GM10248 (cell line): ENCODE data around the gene TNIK.

Source experiments
- CTCF ChIA-PET: fragments of 300-600 bp; sonication (Branson Sonifier 250); formaldehyde crosslinking; extraction: SDS; loops from one replicate; lab custom pipeline; 2021; ENCODE audit warnings: antibody characterized with exemption; lab: Yijun Ruan, JAX
- POLR2A ChIA-PET: fragments of 350-650 bp; sonication (Branson Sonifier 250); formaldehyde crosslinking; extraction: SDS; loops from one replicate; lab custom pipeline; 2020; ENCODE audit warnings: antibody characterized with exemption; lab: Yijun Ruan, JAX
- DNase-seq: peaks from one replicate; pipeline ENCODE4 v3.0.0; 2012; ENCODE audit errors: extremely low spot score
- TF ChIP-seq, protein P1 (sequence below): IDR thresholded peaks from 2 replicates; pipeline ENCODE4 v1.5.1; 2012; ENCODE audit warnings: mild to moderate bottlenecking, low read depth; ENCODE audit errors: extremely low read depth, missing control alignments, control extremely low read depth

TNIK gene

GRCh38 chr3:171058873-171059603 is 401.2 kb downstream of the TNIK start:
- ChIA-PET CTCF (interaction anchor here (1.6 kb wide), 1 partner anchor 9 kb away, joined by 5 read pairs; no protein-coding TSS in a partner anchor), POLR2A (no interaction called here)
- DNase-seq: no peak
- TF ChIP-seq, protein P1, sequence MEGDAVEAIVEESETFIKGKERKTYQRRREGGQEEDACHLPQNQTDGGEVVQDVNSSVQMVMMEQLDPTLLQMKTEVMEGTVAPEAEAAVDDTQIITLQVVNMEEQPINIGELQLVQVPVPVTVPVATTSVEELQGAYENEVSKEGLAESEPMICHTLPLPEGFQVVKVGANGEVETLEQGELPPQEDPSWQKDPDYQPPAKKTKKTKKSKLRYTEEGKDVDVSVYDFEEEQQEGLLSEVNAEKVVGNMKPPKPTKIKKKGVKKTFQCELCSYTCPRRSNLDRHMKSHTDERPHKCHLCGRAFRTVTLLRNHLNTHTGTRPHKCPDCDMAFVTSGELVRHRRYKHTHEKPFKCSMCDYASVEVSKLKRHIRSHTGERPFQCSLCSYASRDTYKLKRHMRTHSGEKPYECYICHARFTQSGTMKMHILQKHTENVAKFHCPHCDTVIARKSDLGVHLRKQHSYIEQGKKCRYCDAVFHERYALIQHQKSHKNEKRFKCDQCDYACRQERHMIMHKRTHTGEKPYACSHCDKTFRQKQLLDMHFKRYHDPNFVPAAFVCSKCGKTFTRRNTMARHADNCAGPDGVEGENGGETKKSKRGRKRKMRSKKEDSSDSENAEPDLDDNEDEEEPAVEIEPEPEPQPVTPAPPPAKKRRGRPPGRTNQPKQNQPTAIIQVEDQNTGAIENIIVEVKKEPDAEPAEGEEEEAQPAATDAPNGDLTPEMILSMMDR: no peak

DNA sequence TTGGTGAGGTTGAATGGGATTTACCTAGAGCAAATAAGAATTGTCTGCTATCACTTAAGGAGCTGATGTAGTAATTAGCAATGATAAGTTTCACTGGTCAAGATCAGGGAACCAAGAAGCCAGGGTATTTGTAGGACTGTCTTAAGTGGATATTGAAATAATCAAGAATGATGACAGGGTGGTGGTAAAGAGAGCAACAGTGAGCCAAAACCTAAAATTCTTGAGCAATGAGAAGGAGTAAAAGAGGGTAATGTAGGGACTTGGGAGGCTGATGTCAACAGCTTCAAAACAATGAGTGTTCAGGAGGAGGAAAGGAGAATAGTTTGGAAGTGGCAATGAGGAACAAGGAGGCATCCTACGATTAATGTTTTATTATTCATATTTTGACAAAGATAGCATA is 402.1 kb downstream of the TNIK start:
- TF ChIP-seq, protein P1: no peak
- no peak for DNase-seq
- ChIA-PET CTCF (interaction anchor here (0.9 kb wide), 1 partner anchor 8 kb away, joined by 3 read pairs; no protein-coding TSS in a partner anchor), POLR2A (no interaction called here)

DNA sequence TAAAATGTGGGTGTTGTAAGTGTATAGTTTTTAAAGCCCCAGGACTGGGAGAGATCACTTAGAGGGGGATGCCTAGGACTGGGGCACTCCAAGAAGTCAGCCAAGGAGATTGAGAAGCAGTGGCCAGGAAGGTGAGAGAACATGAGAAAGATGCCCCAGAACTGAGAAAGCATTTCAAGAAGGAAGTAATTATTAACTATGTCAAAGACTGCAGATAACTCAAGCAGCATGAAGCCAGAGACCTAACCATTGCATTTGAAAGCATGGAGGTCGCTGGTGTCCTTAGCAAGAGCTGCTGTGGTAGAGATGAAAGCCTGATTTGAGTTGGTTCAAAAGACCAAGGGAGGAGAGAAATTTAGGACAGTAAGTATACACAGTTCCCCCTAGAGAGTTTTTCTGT is 403.1 kb downstream of the TNIK start:
- DNase-seq: no peak
- ChIA-PET CTCF (no interaction called here), POLR2A (no interaction called here)
- TF ChIP-seq, protein P1: no peak

DNA sequence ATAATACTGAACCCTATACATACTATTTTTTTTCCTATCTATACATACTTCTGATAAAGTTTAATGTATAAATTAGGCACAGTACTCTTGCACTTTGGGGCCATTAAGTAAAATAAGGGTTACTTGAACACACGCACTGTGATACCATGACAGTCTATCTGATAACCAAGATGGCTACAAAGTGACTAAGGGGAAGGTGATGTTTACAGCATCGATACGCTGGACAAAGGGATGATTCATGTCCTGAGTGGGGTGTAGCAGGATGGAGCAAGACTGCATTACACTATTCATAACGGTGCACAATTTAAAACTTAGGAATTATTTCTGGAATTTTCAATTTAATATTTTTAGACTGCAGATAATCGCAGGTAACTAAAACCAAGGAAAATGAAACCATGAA is 403.7 kb downstream of the TNIK start:
- POLR2A ChIA-PET: no interaction called here
- TF ChIP-seq, protein P1: no peak
- CTCF ChIA-PET: no interaction called here
- DNase-seq: no peak

- no peak for DNase-seq
- POLR2A ChIA-PET: no interaction called here
Measured at GRCh38 chr3:171055336-171056178, 404.6 kb downstream of the TNIK start.

DNA sequence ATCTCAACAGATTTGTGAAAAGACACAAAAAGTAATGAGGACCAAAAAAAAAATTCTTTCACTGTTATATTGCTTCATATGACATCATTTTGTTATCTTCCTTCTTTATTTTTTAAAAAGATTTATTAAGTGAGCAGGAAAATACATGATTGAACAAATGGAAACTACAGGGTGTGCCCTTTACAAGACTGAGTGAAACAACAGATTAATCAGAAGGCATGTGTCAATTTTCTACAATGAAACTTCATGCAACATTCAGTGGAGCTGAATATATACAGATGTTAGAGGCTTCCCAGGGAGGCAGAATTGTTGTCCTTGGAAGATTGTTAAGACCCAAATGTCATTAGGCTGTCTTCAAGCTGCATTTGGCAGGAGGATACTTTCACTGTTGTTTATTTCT is 405.3 kb downstream of the TNIK start:
- POLR2A ChIA-PET: no interaction called here
- TF ChIP-seq, protein P1: no peak
- CTCF ChIA-PET: no interaction called here
- no peak for DNase-seq

More at GRCh38 chr3:171055336-171056178, 404.6 kb downstream of the TNIK start:
- CTCF ChIA-PET: no interaction called here
- TF ChIP-seq, protein P1: no peak
